GM18502 (cell line): ENCODE measurements around the gene BAZ1B.
"Not testable (repeated sequence)": the region's sequence is repeated elsewhere in the genome, so short reads cannot be mapped to it uniquely, and the experiment has no call there.

ENCODE experiments used
- ATAC-seq: cut with Tn5 transposase; IDR thresholded peaks from one replicate; pipeline ENCODE4 v1.9.1; 2021; ENCODE audit warnings: mild to moderate bottlenecking; ENCODE audit not compliant: unreplicated experiment, poor library complexity

The BAZ1B gene

DNA sequence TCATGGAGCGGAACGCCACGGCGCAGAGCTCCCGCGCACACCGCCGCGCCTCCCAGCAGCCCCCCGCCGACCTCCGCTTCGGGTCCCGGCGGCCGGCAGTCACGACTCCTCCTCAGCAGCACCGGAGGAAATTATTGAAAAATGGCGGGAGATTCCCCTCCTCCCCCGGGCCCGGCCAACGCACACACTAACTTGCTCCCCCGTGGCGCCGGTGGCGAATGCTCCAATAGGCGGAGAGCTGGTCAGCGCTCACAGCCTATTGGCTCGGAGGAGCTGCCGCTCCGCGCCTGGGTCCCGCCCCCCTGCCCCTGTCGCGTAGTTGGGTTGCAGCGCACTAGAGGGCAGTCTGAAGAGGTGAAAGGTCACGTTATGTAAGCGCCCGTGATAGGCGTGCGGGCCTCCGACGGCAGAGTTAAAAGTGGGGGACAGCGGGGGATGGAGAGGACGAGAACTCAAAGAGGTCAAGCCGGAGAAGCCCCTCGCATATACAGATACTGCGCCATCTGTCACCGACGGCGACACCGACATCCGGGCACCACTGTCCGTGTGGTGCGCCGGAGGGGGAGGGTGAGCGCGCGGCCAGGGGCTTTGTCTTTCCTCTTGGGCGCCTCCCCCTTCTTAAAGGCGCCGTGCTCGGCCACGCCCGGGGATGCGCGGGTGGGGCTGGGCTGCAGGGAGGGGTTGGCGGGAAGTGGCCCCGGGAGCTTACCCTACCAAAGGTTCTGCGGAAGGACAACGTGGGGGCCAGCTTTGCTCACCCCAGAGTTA is at the start of gene BAZ1B:
Gene BAZ1B, minus strand, starts transcription at position 189 of the 768 bp plus-strand sequence. CDS start 360 bp downstream, outside the sequence.
- ATAC-seq, result peak; percentile 88

GRCh38 chr7:73570977-73571376 is 48.9 kb upstream of the BAZ1B start:
- ATAC-seq, result no peak

DNA sequence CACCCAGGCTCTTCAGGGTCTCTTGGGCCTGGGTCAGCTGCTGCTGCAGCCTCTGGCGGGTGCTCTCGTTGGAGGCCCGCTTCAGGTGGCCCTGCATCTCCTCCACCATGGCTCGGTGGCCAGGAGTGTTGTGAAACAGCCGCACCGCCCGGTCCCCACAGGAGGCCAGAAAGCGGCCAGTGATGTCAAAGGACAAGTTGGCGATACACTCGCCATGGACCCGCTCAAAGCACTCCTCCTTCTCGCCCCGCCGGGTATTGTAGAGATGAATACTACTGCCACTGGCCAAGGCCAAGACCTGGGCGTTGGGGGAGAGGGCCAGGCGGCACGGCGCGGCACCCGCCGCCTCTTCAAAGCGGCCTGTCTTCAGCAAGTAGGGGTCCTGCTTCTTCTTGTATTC is 48.4 kb upstream of the BAZ1B start:
- no peak for ATAC-seq

GRCh38 chr7:73569042-73569608 is 47.0 kb upstream of the BAZ1B start:
- ATAC-seq, result no peak

GRCh38 chr7:73567846-73568685 is 46.0 kb upstream of the BAZ1B start:
- no peak for ATAC-seq

DNA sequence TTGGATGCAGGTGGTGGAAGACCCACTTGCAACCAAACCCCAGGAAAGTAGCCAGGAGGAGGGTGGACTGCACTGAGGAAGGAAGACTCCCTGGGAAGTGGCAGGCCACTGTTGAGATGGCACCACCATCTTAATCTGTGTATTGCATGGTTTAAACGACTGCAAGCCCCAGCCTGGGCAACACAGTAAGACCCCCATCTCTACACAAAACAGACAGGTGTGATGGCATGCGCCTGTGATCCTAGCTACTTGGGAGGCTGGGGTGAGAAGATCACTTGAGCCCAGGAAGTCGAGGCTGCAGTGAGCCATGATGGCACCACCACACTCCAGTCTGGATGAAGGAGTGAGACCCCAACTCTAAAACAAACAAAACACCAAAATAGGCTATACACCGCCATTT is 45.0 kb upstream of the BAZ1B start:
- no peak for ATAC-seq

GRCh38 chr7:73566431-73566830 is 44.3 kb upstream of the BAZ1B start:
- ATAC-seq, result not testable (repeated sequence)

- no peak for ATAC-seq
Measured at GRCh38 chr7:73565675-73566340, 43.7 kb upstream of the BAZ1B start.

DNA sequence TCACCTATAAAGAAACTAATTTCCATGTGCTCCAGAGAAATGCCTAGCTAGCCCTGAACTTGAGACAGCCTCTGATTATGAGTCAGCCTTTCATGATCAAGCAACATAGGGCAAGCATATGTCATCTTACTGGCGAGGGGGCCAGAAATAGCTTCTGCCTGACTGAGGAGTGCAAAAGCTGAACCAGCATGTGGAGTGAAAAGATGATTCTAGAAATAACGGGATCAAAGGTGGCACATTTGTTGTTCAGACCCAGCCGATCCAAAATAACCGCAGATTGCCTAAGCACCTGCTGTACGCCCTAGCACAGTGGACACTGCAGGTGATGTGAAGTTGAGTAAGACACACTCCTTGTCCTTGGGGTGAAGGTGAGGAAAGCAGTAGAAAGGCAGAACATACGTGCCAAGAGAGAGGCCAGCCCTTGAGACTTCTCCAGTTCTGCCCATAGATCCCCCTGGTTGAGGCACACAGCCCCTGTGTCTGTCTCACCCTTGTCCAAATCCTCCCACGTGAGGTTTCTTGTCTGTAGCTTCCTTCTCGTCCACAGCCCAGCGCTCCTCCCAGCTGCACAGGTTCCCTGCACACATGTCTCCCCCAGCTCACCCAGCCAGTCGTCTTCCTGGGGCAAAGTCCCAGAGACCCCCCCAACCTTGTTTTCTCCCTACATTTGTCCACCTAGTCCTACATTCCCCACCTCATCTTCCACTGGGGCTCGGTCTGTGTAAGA is 38.2 kb upstream of the BAZ1B start:
- ATAC-seq, result no peak

DNA sequence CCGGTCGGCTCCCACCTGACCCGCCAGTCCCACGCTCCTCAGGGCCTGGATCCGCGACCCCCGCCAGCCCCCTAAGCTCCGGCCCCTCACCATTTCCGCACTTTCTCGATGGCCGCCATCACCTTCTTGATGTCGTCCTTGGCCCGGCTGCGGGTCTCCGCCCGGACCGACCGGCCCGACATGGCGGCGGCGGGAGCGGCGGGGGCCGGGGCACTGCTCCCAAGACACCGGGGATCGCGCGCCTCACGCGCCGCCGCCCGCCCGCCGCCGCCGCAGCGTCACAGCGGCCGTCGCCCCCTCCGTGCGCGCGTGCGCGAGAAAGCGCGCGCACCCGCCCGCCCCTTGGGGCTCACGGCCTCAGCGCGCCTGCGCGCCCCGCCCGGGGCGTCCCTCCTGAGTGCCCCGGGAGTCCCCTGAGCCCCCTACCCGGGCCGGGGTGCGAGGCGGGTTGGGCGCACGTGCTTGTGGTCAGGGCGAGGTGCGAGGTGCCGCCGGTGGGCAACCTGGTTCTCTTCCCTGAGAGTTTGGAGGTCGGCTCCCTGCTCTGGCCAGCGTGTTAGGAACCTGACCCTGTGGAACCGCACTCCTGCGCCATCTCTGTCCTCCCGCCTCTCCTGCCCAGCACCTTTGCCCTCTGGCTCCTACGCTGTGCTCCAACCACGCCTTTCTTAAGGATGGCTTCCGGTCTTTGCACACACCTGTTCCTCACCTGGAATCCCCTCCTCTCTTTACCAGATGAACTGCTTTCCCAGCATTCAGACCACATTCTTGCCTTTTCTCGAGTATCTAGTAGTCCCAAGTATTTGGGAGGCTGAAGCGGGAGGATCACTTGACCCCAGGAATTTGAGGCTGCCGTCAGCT is 35.5 kb upstream of the BAZ1B start, which contains the start of gene BCL7B:
Gene BCL7B, minus strand, starts transcription at position 294 of the 861 bp plus-strand sequence. Its CDS starts 112 bp downstream, at position 182.
- ATAC-seq, result peak; percentile 50

- ATAC-seq, result peak; percentile 88
Measured at GRCh38 chr7:73557108-73557396, 35.0 kb upstream of the BAZ1B start.

GRCh38 chr7:73556208-73557107 is 34.4 kb upstream of the BAZ1B start:
- ATAC-seq, result no peak

DNA sequence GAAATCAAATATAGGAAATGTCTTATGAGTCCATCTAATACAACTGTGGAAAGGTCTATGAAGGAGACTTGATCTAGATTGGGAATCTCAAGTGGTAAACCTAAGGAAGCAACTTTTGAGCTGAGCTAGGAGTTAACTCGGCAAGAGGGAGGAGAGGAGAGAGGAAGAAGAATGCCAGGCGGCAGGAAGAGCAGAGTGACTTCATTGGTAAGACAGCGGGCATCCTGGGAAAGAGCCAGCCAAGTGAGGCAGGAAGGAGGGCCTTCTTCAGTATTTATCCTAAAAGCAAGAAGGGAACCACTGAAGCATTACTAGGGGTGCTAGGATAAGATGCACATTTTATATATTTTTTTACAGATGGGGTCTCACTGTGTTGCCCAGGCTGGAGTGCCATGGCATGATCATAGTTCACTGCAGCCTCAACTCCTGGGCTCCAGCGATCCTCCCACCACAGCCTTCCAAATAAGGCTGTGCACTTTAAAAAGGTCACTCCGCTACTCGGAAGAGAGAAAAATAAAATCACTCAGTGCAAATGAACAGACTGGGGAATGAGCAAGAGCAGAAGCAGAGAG is 33.4 kb upstream of the BAZ1B start:
- no peak for ATAC-seq

DNA sequence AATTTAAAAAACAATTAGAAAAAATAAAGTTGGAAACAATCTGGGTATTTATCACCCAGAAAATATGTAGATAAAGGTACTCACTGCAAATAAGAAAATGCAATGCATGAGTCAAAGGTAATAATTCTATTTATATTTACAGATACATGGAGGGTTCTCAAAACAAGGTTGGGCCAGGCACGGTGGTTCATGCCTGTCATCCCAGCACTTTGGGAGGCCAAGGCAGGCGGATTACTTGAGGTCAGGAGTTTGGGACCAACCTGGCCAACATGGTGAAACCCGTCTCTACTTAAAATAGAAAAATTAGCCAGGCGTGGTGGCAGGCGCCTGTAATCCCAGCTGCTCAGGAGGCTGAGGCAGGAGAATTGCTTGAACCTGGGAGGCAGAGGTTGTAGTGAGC is 28.0 kb upstream of the BAZ1B start:
- not testable (repeated sequence) for ATAC-seq

DNA sequence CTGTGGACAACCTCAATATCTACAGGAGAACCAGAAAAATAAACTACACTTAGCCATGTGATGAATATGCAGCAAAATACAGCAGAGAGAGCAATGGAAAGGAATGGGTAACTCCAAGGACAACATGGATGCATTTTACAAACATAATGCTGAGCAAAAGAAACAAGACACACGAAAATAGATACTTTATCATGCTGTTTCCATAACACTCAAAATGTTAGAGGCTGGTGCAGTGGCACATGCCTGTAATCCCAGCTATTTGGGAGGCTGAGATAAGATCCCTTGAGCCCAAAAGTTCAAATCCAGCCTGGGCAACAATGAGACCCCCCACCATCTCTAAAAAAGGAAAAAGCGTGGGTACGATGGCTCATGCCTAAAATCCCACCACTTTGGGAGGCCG is 27.1 kb upstream of the BAZ1B start:
- no peak for ATAC-seq

DNA sequence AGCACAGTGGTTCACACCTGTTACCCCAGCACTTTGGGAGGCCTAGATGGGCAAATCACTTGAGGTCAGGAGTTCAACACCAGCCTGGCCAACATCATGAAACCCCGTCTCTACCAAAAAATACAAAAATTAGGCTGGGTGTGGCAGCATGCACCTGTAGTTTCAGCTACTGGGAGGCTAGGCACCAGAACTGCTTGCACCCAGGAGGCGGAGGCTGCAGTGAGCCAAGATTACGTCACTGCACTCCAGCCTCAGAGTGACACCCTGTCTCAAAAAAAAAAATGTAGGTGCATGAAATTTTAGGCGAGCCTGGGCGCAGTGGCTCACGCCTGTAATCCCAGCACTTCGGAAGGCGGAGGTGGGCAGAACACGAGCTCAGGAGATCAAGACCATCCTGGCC is 25.7 kb upstream of the BAZ1B start:
- no peak for ATAC-seq

DNA sequence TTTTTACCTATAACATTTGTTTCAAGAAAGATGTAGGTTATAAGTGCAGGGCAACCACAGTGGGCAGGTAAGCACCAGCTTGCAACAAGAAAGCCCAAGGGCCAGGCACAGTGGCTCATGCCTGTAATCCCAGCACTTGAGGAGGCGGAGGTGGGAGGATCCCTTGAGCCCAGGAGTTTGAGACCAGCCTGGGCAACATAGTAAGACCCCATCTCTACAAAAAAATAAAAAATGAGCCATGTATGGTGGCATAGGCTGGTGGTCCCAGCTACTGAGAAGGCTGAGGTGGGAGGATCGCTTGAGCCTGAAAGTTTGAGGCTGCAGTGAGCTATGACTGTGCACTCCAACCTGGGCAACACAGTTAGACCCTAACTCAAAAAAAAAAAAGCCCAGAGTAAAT is 22.6 kb upstream of the BAZ1B start:
- no peak for ATAC-seq

DNA sequence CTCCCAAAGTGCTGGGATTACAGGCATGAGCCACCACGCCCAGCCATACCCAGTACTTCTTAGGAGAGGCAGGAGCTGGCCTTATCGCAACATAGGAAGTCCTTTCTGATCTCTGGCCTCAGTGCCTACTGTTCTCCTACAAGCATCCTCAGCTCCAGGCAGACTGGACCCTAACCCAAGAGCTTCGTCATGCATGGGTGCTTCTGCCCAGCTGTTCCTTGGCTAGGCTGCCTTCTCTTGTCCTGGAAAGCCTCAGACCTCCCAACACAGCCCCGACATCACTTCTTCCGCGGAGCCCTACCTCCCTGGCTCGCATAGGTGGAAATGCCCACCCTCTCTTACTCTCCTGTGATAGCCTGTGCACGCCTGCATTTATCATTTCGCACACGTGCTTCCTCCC is 19.6 kb upstream of the BAZ1B start:
- no peak for ATAC-seq
